EL (cell line): ENCODE data around the gene EPHA5.

Experiments used
- DNase-seq: peaks from one replicate; pipeline ENCODE4 v3.0.0-alpha.2; 2016

Gene EPHA5

GRCh38 chr4:65623506-65623905, 46.8 kb downstream of the EPHA5 start:
- DNase-seq, result peak; percentile 76

DNA sequence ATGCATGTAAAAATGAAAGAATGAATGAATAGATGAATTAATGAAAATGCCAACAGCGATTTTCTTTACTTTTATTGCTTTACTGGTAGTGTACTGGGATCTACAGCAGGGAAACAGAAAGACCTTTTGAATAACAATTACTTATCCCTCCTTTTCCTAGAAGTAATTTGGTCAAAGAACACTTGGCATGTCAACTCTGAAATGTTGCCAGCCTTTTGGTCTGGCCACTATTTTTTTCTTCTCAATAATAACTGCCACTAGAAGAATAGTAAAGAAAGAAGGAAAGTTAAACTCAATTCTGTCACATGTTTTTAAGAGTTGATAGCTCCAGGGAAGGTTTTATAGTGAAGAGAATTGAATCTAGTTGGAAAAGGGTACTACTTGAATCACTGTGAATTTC, 52.9 kb downstream of the EPHA5 start:
- DNase-seq, result no peak

DNA sequence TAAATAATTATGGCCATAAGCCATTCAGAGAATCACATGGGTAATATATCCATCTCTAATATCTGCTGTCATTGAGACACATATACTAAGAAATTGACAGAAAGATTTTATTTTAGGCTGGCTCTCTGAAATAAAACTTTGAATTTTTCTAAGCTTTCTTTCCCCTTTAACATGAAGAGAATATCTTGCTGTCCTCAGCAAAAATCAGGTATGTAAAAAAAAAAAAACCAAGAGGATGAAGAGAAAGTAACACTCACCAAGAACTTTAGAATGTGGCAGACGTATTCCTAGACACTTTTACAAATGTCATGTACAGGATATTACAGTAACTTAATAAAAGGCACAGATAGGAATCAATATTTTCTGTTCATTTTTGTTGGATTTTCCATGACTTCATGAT, 65.8 kb downstream of the EPHA5 start:
- no peak for DNase-seq

DNA sequence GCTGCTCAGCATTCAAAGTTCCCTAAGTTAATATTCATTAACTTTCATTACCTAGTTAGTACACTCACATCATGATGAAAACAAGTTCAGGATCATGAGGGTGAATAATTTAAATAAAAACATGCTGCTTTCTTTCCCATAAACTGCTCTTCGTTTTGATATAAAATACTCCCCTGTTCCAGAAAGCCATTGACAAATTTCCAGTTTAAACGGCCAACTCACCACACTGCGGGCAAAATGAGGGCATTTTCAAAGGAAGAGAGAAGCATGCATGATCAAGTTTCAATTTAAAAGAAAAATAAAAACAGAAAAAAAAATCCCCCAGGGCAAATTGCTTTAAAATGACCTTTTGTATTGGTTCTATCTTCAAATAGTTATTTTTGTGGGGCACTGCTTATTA, 69.6 kb downstream of the EPHA5 start:
- DNase-seq, result no peak

GRCh38 chr4:65599340-65599739, 70.9 kb downstream of the EPHA5 start:
- DNase-seq, result peak; percentile 39

DNA sequence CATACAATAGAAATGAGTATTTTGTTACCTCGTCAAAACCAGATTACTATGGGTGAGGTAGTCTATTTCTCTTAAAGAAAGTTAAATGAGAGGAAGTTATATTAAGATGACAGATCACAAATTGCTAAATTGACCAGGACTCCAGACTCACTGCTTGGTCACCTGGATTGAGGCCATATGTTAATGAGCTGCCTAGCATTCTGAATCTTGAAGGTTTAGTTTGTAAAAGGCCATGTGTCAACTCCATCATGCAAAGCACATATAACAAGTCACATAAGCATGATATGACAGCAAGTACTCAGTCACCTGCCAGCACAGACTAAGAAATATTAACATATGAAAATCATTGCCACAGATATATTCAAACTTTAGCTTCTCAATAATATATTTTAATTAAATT, 72.6 kb downstream of the EPHA5 start:
- DNase-seq, result no peak

DNA sequence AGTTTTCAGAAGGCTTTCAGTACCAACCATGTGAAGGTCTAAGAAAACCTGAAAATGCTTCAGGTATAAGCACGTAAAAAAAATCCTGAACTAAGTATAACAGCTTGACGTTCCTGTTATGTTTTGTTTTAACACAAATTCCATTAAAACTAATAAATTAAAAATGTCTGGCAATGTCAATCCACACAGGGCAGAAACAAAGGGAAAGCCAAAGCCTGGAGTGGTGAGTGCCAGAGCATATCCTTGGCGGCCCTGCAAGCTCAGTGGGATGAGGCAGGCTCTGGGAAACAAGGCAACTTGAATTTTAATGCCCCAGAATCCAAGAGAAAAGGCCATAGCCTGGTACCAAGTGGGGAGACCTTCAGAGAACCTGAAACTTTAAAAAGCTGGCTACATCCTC, 78.2 kb downstream of the EPHA5 start:
- DNase-seq, result no peak

DNA sequence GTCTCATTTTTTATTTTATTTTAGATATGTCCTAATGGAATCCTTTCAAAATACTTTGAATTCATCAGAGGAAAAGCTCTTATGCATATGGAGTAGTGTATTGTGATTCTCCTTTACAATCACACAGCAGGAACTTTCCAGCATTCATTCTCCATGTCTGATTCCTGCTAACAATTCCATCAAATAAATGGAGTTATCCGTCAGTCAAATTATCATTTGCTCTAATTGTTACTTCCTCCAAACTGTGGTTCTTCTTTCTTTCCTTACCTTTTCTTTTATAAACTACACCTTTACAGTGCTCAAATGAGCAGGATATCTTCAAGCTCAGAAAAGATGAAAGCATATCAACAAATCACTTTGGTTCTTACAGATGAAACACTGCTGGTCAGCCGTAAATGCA, 80.4 kb downstream of the EPHA5 start:
- DNase-seq, result no peak

- DNase-seq, result no peak
Observed at GRCh38 chr4:65589331-65589730, 81.0 kb downstream of the EPHA5 start.

DNA sequence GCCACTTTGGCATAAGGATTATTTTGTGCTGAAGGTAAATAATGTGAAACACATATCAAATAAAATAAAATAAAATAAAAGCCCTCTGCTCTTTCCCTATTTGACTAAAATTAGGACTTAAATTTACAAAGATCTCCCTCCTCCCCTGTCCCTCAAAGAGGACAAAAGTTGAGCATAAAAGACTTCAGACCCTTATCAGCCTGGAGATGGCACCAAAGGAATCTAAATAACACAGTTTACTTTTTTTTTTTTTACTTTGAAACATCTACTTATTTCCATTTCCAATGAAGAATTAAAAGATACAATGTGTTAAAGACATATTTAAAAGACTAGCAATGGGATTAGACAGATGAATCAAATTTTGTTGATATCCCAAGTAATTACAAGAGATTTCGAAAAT, 89.7 kb downstream of the EPHA5 start:
- DNase-seq, result peak; percentile 11

GRCh38 chr4:65566473-65566872, 103.8 kb downstream of the EPHA5 start:
- DNase-seq, result no peak

GRCh38 chr4:65561164-65561563, 109.1 kb downstream of the EPHA5 start:
- DNase-seq, result no peak

DNA sequence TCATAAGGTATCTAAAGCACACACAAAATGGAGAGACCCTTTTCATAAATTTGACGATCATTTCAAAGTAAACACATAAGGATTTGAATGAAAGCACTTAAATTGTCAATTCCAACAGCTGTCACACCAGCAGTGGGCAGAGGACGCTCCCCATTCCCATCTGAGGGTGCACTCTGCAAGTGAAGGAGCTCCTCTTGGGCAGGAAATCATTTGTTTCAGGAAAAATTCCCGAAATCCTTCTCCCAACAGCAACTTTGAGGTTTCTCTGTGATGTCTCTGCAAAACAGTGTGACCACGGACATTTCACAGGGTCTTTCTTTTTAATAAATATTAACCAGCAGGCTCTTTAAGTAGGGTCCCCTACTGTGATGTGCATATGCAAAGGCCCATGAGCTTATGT, 111.0 kb downstream of the EPHA5 start:
- DNase-seq, result no peak

- no peak for DNase-seq
Observed at GRCh38 chr4:65552057-65552456, 118.2 kb downstream of the EPHA5 start.

DNA sequence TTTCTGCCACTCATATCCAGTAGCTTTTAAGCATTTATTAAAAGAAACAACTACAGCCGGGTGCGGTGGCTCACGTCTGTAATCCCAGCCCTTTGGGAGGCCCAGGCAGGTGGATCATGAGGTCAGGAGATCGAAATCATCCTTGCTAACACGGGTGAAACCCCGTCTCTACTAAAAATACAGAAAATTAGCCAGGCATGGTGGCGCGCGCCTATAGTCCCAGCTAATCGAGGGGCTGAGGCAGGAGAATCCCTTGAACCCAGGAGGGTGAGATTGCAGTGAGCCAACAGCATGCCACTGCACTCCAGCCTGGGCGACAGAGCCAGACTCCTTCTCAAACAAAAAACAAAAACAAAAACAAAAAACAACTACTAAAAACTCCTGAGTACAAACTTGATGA, 119.8 kb downstream of the EPHA5 start:
- no peak for DNase-seq

GRCh38 chr4:65546882-65547416, 123.3 kb downstream of the EPHA5 start:
- no peak for DNase-seq

- DNase-seq, result peak; percentile 60
Observed at GRCh38 chr4:65538571-65538970, 131.7 kb downstream of the EPHA5 start.

- DNase-seq, result no peak
Observed at GRCh38 chr4:65535113-65535512, 135.2 kb downstream of the EPHA5 start.

GRCh38 chr4:65521666-65522065, 148.6 kb downstream of the EPHA5 start:
- DNase-seq, result no peak

DNA sequence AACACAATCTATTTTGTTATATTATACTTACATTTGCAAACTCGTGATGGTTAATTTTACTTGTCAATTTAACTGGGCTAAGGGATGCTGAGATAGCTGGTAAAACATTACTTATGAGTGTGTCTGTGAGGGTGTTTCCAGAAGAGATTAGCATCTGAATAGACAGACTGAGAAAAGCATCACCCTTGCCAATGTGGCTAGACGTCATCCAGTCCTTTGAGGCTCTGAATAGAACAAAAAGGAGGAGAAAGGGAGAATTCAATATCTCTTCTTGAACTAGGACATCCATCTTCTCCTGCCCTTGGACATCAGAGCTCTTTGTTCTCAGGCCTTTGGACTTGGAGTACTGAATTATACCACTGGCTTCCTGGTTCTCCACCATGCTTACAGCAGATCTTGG, 154.6 kb downstream of the EPHA5 start:
- DNase-seq, result no peak

DNA sequence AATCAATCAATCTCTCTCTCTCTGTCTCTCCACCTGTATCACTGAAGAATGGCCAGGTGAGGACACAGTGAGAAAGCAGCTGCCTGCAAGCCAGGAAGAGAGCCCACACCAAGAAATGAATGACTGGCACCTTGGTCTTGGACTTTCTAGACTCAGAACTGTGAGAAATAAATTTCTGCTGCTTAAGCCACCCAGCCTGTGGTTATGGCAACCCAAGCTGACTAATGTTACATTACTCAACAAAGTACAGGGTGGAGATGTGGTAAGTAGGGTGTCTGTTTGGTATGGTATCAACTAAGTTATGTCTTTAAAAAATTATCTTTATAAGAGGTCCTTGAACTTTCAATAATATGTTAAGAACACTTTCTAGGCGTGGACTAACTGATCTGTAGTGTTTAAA, 159.3 kb downstream of the EPHA5 start:
- DNase-seq, result peak; percentile 52

- DNase-seq, result peak; percentile 79
Observed at GRCh38 chr4:65508168-65508567, 162.1 kb downstream of the EPHA5 start.

DNA sequence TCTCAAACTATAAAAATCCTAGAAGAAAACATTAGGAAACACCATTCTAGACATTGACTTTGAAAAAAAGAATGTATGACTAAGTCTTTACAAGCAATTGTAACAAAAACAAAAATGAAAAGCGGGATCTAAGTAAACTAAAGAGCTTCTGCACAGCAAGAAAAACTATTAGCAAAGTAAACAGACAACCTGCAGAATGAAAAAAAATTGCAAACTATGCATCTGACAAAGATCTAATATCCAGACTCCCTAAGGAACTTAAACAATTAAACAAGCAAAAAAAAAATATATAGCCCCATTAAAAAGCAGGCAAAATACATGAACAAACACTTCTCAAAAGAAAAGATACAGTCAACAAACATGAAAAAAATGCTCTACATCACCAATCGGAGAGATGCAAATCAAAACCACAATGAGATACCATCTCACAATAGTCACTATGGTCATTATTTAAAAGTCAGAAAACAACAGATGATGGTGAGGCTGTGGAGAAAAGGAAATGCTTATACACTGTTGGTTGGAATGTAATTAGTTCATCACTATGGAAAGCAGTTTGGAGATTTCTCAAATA, 168.1 kb downstream of the EPHA5 start:
- DNase-seq, result peak; percentile 72

GRCh38 chr4:65498606-65499005, 171.7 kb downstream of the EPHA5 start:
- no peak for DNase-seq

DNA sequence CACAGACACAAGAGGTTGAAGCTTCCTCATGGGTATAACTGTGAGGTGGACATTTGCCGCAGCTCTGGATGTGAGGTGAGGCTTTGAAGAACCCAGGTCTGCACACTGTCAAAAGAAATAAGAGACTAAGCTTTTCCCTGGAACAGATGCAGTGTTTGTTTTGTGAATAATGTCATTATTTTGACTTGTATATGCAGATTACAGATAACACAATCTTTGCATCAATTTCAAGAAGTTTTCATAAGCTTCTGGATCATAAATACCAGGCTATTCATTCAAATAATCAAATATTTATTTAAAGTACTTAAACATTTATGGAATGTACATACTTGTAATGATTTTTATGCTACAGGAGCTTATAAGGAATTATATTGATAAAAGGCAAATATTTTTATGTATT, 174.8 kb downstream of the EPHA5 start:
- DNase-seq, result no peak

DNA sequence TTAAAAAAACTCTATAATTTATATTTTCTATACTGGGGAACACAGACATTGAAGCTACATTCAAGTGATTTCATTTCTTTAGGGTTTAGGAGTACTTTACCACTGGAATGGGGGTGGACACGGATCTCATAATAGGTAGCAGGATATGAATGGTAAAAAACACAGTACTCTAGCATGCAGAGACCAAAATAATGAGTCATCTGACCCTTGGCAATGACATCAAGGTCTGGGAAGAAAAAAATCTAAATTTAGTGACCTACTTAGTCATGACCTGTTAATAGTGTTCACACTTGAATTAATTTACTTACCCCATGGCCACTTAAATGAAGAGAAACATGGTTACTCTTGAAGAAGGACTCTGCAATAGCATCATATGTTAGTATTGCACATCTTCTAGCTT, 187.9 kb downstream of the EPHA5 start:
- DNase-seq, result peak; percentile 40
